Tibial artery (tissue), 4 donors: Measurements from ENCODE around the gene CNKSR1.

Experiments used
- DNase-seq, 2 donors: peaks; one replicate each; pipeline ENCODE4 v3.0.0-alpha.2; 2019
- H3K27ac ChIP-seq, 2 donors: fragments of 200-600 bp; sonication (generic) in 1 of 2; 1 replicate in 1 of 2; 2 replicates in 1 of 2; pipeline ENCODE4 v1.5.1; 2018 to 2019; ENCODE audit warnings: mild to moderate bottlenecking in 1 of 2
- H3K27me3 ChIP-seq, 2 donors: fragments of 200-600 bp; sonication (generic) in 1 of 2; one replicate each; pipeline versions ENCODE4 v1.5.1 to v1.6.0; 2016 to 2019
- H3K36me3 ChIP-seq, 3 donors: fragments of 200-600 bp; sonication (generic) in 2 of 3; one replicate each; pipeline ENCODE4 v1.5.1; 2016 to 2019; ENCODE audit warnings: mild to moderate bottlenecking in 2 of 3
- H3K4me1 ChIP-seq, 4 donors: fragments of 200-600 bp; sonication (generic) in 2 of 4; 1 replicate in 3 of 4; 2 replicates in 1 of 4; pipeline ENCODE4 v1.5.1; 2016 to 2019
- H3K4me3 ChIP-seq, 2 donors: fragments of 200-600 bp; sonication (generic) in 1 of 2; 1 replicate in 1 of 2; 2 replicates in 1 of 2; pipeline ENCODE4 v1.5.1; 2018 to 2019; ENCODE audit warnings: mild to moderate bottlenecking in 2 of 2
- H3K9me3 ChIP-seq, 3 donors: fragments of 200-600 bp; sonication (generic) in 1 of 3; one replicate each; pipeline ENCODE4 v1.5.1; 2016 to 2019
- CTCF ChIP-seq, 2 experiments: fragments of 200-600 bp in 1 of 2; fragments of 450-650 bp in 1 of 2; IDR thresholded peaks; one replicate each; pipeline ENCODE4 v1.5.1; 2017 to 2019; ENCODE audit warnings: antibody characterized with exemption in 2 of 2, mild to moderate bottlenecking in 1 of 2, moderate library complexity in 1 of 2
- intact Hi-C: fragments of 100-400 bp; cut with DNase I; formaldehyde crosslinking; loops from one replicate; pipeline ENCODE4 v1.15.0; 2023; ENCODE audit warnings: low total_unique reads

CNKSR1 gene

GRCh38 chr1:26134466-26134865, 42.8 kb upstream of the CNKSR1 start:
- no peaks in the 10 kb centered on the region for H3K27me3 ChIP-seq
- no peaks in the 10 kb centered on the region for H3K4me1 ChIP-seq
- no peaks in the 10 kb centered on the region for H3K36me3 ChIP-seq
- intact Hi-C loops = no loop called here
- no peak overlapping the region for H3K4me3 ChIP-seq
- TF ChIP-seq CTCF (IDR thresholded peaks at IDR 0.05) = no peak
- no peaks in the 10 kb centered on the region for H3K9me3 ChIP-seq
- DNase-seq = no peak
- H3K27ac ChIP-seq = no peak overlapping the region

DNA sequence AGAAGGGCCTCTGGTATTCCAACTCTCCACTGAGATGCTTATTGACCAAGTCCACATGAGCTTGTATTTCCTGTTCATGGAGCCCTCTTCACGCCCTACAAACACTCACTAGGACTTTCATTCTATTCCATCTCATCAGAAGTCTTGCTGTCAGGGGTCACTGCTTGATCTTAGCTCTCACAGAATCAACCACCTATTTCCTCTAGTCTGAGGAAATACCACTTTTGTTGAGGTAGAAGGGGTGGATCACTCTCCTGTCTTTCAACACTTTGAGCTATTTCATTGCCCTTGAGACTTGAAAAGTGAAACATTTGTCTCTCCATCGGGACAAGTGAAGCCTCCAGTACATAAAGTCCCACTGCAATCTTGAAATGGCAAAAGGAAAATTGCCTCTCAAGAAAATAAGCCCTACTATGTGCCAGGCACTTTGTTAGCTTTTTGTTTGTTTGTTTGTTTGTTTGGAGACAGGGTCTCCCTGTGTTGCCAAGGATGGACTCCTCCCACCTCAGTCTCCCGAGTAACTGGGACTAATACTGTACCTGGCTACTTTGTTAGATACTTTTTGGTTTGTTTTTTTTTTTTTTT, 38.2 kb upstream of the CNKSR1 start:
- H3K27ac ChIP-seq = no peak overlapping the region
- no peak for TF ChIP-seq CTCF (IDR thresholded peaks at IDR 0.05)
- intact Hi-C loops = no loop called here

DNA sequence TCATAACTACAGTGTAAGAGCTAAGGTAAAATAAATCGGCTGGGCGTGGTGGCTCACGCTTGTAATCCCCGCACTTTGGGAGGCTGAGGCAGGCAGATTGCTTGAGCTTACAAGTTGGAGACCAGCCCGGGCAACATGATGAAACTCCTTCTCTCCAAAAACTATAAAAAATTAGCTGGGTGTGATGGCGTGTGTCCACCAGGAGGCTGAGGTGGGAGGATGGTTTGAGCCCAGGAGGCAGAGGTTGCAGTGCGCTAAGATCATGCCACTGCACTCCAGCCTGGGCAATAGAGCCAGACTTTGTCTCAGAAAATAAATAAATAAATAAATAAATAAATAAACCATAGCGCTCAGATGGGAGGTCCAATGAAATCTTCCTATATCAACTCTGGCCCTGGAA, 35.1 kb upstream of the CNKSR1 start:
- no peak for DNase-seq
- Histone ChIP-seq H3K4me1 (peaks cover 0 to 5% (median 0%) of the 10 kb centered on the region in 4 donors), H3K27ac (no peak overlapping the region), H3K27me3 (peaks cover 0 to 26% of the 10 kb centered on the region in 2 donors), H3K36me3 (no peaks in the 10 kb centered on the region), H3K4me3 (no peak overlapping the region), H3K9me3 (no peaks in the 10 kb centered on the region)
- no peak for TF ChIP-seq CTCF (IDR thresholded peaks at IDR 0.05)
- intact Hi-C loops = loop anchor here (5.0 kb wide), 1 partner anchor 105 kb away; no protein-coding TSS in a partner anchor

More for the DNA sequence above, 38.2 kb upstream of the CNKSR1 start:
- Histone ChIP-seq H3K36me3 (no peaks in the 10 kb centered on the region), H3K27me3 (peaks cover 0 to 14% of the 10 kb centered on the region in 2 donors), H3K9me3 (no peaks in the 10 kb centered on the region), H3K4me1 (no peaks in the 10 kb centered on the region), H3K4me3 (no peak overlapping the region)
- DNase-seq = no peak

GRCh38 chr1:26145041-26145959, 32.0 kb upstream of the CNKSR1 start:
- Histone ChIP-seq H3K4me3 (no peak overlapping the region), H3K36me3 (no peaks in the 10 kb centered on the region), H3K9me3 (no peaks in the 10 kb centered on the region), H3K27ac (no peak overlapping the region), H3K27me3 (peaks cover 0 to 31% of the 10 kb centered on the region in 2 donors), H3K4me1 (peaks cover 0 to 5% (median 0%) of the 10 kb centered on the region in 4 donors)
- intact Hi-C loops = loop anchor here (5.0 kb wide), 1 partner anchor 43 kb away; no protein-coding TSS in a partner anchor
- DNase-seq = peak; percentile 77 to 83
- peak; percentile 71 to 74 for TF ChIP-seq CTCF (IDR thresholded peaks at IDR 0.05)

- Histone ChIP-seq H3K4me1 (peaks cover 0 to 5% (median 0%) of the 10 kb centered on the region in 4 donors), H3K27me3 (peaks cover 0 to 32% of the 10 kb centered on the region in 2 donors), H3K27ac (no peak overlapping the region), H3K4me3 (no peak overlapping the region), H3K36me3 (no peaks in the 10 kb centered on the region), H3K9me3 (no peaks in the 10 kb centered on the region)
- DNase-seq = no peak
- TF ChIP-seq CTCF (IDR thresholded peaks at IDR 0.05) = no peak
- intact Hi-C loops = loop anchor here (1.0 to 5.0 kb wide), 2 partner anchors 23 to 44 kb away; partner anchors contain the start of gene ZNF593
These were observed 31.4 kb upstream of the CNKSR1 start for GRCh38 chr1:26145960-26146294.
